ENCODE data around the gene TMEM151B.

DNA sequence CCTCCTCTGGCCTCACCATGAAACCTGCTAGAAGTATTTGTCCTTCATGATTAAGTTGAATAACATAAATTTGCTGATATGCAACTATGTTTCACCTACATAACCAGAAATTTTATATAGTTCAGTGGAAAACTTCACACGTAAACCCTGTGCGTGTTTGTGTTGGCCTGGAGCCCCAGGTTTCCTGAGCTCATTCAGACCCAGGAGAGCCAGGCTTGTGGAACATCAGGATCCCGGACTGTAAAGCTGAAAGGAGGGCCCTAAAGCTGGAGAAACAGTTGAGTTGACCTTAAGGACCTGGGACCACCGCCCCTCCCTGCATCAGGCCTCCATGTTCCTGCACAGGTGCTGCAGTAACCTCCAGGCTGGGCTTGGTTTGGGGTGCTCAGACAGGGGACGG lies 69.1 kb downstream of the TMEM151B start:
- TF ChIP-seq EZH2 (optimal IDR thresholded peaks at IDR 0.05; ENCODE audit: low read depth, low read length) (no peak), EZH2phosphoT487 (IDR thresholded peaks at IDR 0.05; ENCODE audit: low read length) (no peak)
- TF ChIP-seq, protein P1, sequence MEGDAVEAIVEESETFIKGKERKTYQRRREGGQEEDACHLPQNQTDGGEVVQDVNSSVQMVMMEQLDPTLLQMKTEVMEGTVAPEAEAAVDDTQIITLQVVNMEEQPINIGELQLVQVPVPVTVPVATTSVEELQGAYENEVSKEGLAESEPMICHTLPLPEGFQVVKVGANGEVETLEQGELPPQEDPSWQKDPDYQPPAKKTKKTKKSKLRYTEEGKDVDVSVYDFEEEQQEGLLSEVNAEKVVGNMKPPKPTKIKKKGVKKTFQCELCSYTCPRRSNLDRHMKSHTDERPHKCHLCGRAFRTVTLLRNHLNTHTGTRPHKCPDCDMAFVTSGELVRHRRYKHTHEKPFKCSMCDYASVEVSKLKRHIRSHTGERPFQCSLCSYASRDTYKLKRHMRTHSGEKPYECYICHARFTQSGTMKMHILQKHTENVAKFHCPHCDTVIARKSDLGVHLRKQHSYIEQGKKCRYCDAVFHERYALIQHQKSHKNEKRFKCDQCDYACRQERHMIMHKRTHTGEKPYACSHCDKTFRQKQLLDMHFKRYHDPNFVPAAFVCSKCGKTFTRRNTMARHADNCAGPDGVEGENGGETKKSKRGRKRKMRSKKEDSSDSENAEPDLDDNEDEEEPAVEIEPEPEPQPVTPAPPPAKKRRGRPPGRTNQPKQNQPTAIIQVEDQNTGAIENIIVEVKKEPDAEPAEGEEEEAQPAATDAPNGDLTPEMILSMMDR (IDR thresholded peaks at IDR 0.05; ENCODE audit: low read length) = no peak

Data from MM.1S (cell line).